Measurements from ENCODE around the gene KCNK1.

DNA sequence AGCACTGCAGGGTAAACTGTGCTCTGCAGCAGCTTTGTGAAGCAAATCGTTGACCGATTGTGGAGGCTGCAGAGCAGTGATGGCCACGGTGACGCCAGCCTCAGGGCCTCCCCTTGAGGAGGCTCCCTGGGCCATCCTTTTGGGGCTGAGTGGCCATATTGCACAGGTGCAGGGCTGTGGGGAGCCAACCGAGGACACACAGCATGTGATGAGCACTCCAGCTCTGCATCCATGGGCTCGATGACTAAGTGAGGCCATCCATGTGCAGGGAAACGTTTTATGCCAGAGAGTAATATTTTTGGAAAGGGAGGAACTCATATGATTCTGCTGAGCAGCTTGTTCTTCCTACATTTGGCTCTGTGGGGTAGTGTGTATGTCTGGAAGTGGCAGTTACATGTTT is 24.6 kb downstream of the KCNK1 start:
- TF ChIP-seq, protein P1, sequence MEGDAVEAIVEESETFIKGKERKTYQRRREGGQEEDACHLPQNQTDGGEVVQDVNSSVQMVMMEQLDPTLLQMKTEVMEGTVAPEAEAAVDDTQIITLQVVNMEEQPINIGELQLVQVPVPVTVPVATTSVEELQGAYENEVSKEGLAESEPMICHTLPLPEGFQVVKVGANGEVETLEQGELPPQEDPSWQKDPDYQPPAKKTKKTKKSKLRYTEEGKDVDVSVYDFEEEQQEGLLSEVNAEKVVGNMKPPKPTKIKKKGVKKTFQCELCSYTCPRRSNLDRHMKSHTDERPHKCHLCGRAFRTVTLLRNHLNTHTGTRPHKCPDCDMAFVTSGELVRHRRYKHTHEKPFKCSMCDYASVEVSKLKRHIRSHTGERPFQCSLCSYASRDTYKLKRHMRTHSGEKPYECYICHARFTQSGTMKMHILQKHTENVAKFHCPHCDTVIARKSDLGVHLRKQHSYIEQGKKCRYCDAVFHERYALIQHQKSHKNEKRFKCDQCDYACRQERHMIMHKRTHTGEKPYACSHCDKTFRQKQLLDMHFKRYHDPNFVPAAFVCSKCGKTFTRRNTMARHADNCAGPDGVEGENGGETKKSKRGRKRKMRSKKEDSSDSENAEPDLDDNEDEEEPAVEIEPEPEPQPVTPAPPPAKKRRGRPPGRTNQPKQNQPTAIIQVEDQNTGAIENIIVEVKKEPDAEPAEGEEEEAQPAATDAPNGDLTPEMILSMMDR (IDR thresholded peaks at IDR 0.05) = no peak
- TF ChIP-seq POLR2AphosphoS5 (IDR thresholded peaks at IDR 0.05) = no peak
